Stimulated activated CD8-positive, alpha-beta memory T cell treated with anti-CD3 and anti-CD28 coated beads, Interleukin-4, amount 100 ng/mL, for 4 hours (primary cell): ENCODE results near the gene MYO15A.

ENCODE experiments used
- DNase-seq, 2 donors: peaks; one replicate each; pipeline ENCODE4 v3.0.0-alpha.2; 2020; ENCODE audit warnings: low read depth in 2 of 2, low spot score in 1 of 2

Gene MYO15A

DNA sequence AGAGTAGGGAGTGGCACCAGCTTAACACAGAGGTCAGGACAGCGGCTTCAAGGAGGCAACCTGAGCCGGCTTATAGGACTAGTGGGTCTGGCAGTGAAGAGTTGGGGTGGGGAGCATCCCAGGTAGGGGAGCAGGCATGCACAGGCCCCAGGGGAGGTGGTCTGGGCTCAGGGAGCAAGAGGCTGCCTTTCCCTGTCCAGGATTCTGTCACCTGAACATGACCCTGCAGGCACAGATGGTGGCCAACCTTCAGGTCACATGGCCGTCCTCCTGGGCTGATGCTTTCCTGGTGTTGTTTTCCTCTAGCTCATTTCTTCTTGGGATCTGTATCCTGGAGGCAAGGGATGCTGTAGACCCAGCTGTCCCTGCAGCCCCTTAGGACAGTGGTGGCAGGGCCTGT is 3.5 kb upstream of the MYO15A start:
- no peak for DNase-seq

DNA sequence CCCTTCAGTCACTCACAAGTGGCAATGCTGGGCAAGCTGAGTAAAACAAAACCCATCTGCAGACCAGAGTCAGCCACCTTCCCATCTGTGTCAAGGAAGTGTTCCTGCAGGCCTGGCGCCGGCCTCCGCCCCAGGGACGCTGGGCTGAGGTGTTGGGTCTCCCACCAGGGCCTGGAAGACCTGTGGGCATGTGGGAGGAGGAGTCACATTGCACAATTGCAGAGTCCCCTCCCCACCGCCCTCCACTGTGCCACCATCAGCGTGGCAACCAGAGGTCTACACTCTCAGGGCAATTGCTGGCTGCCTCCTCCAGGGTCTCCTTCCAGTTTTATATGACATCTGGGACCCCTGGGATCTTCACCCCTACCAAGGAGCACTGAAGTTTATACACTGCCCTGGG is 3.0 kb upstream of the MYO15A start:
- no peak for DNase-seq

GRCh38 chr17:18106211-18106610 is 2.3 kb upstream of the MYO15A start:
- DNase-seq: no peak

- no peak for DNase-seq
These were observed 1.3 kb upstream of the MYO15A start for GRCh38 chr17:18107061-18107790.

GRCh38 chr17:18107971-18108370 is 585 bp upstream of the MYO15A start:
- DNase-seq: no peak

- DNase-seq: no peak
These were observed 1.5 kb downstream of the MYO15A start for GRCh38 chr17:18109935-18110485.

GRCh38 chr17:18110636-18111145 is 2.1 kb downstream of the MYO15A start:
- DNase-seq: no peak

DNA sequence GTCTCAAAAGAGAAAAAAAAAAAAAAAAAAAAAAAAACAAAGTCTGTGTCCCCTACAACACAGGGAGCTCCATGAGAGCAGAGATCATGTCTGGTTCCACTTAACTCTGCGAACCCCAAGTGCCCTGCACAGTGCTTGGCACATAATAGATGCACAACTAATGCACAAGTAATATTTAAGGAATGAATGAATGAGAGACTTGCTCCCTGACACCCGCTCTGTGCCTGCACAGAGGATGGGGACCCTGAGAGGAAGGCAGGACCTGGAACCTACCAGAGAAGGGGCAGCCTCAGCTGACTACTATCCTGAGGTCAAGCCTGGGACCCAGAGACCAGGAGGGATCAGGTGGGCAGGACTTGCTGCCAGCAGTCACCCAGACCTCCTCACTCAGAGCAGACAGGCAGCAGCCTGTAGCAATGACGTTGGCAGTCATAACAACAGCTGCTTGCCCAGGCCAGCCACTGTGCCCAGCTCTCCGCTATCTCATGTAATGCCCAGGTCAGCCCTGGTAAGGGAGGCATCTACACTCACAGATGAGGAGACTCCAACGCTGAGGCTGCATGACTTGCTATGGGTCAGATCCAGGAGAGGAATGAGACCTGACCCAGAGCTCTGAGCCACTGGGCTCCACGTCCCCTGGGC is 2.9 kb downstream of the MYO15A start:
- no peak for DNase-seq

DNA sequence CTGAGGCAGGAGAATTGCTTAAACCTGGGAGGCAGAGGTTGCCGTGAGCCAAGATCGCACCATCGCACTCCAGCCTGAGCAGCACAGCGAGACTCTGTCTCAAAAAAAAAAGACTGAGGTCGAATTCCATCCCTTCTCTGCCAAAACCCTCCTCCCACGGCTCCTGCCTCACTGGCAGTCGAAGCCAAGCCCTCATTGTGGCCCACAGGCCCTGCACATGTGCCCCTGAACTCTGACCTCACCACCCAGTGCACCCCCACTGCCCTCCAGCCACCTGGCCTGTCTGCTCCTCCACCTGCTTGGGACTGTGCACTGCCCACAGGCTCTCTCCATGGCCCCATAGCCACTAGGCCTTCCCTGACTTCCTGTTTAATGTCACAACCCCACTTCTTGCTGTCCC is 7.0 kb downstream of the MYO15A start:
- DNase-seq: no peak

- DNase-seq: no peak
These were observed 7.5 kb downstream of the MYO15A start for GRCh38 chr17:18116078-18116477.

DNA sequence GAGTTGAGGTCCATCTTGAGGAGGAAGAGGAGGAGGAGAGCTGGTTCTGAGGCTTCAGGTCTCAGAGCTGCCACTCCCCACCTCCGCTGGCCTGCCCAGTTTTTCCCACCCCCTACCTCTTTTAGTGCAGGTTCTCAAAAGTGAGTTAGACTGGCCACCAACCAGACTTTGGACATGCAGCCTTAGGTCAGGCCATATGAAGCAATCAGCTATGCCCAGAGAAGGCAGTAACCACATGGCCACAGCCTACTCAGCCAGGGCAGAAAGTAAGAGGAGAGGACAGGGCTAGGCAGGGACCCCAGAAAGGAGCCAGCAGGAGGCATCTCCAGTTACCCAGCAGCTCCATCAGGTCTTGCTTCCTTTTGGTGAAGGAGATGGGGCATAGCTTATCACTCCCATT is 9.0 kb downstream of the MYO15A start:
- no peak for DNase-seq

DNA sequence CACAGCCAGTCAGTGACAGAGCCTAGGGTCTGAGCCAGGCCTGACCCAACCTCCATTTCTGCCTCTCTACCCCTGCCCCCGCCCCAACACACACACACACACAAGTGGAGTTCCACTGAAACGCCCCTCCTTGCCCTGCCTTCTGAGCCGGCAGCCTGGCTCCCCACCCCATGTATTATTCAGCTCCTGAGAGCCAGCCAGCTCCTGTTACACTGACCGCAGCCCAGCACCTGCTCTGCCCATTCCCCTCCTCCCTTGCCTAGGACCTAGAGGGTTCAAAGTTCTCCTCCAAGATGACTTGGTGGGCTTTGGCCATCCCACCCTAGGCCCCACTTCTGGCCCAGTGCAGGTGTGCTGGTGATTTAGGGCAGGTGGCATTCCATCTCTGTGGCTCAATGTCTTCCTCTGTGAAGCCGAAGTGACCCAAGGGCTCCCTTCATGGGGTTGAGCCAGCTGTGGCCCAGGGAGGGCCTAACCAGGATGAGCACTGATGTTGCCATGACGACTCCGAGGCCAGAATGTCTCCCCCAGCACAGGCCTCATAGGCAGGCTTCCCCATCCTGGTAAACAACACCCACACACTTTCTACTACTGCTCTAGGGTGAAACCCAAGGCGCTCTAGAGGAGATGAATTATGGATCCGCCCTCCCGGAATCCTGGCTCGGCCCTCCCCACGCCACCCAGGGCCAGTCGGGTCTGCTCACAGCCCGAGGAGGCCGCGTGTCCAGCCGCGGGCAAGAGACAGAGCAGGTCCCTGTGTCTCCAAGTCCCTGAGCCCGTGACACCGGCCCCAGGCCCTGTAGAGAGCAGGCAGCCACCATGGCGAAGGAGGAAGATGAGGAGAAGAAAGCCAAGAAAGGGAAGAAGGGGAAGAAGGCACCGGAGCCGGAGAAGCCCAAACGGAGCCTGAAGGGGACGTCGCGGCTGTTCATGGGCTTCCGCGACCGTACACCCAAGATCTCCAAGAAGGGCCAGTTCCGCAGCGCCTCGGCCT is 9.7 kb downstream of the MYO15A start:
- DNase-seq: no peak

GRCh38 chr17:18119166-18119745 is 10.7 kb downstream of the MYO15A start:
- DNase-seq: no peak

DNA sequence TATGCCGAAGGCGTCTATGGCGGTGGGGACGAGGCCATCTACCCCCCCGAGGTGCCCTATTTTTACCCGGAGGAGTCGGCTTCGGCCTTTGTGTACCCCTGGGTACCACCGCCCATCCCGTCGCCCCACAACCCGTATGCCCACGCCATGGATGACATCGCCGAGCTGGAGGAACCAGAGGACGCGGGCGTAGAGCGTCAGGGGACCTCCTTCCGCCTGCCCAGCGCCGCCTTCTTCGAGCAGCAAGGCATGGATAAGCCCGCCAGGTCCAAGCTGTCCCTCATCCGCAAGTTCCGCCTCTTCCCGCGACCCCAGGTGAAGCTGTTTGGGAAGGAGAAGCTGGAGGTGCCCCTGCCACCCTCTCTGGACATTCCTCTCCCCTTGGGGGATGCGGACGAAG is 11.4 kb downstream of the MYO15A start:
- no peak for DNase-seq

DNA sequence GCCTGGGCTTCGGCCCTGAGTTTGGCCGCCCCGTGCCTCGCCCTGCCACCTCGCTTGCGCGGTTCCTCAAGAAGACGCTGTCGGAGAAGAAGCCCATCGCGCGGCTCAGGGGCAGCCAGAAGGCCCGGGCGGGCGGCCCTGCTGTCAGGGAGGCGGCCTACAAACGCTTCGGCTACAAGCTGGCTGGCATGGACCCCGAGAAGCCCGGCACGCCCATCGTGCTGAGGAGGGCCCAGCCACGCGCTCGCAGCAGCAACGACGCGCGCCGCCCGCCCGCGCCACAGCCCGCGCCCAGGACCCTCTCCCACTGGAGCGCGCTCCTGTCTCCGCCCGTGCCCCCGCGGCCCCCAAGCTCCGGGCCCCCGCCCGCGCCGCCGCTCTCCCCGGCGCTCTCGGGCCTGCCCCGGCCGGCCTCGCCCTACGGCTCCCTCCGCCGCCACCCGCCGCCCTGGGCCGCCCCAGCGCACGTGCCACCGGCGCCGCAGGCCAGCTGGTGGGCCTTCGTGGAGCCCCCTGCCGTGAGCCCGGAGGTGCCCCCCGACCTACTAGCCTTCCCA is 12.0 kb downstream of the MYO15A start:
- no peak for DNase-seq

DNA sequence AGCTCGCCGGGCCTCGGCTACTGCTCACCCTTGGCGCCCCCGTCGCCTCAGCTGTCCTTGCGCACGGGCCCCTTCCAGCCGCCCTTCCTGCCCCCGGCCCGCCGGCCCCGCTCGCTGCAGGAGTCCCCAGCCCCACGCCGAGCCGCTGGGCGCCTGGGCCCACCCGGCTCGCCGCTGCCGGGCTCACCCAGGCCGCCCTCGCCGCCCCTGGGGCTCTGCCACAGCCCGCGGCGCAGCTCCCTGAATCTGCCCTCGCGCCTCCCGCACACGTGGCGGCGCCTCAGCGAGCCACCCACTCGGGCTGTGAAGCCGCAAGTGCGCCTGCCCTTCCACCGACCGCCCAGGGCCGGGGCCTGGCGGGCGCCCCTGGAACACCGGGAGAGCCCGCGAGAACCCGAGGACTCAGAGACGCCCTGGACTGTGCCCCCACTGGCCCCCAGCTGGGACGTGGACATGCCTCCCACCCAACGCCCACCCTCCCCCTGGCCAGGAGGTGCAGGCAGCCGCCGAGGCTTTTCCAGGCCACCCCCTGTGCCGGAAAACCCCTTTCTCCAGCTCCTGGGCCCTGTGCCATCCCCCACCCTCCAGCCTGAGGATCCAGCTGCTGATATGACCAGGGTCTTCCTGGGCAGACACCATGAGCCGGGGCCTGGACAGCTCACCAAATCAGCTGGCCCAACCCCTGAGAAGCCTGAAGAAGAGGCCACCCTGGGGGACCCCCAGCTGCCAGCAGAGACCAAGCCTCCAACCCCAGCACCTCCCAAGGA is 12.8 kb downstream of the MYO15A start:
- no peak for DNase-seq

GRCh38 chr17:18122990-18123753 is 14.6 kb downstream of the MYO15A start:
- DNase-seq: no peak

- no peak for DNase-seq
These were observed 16.0 kb downstream of the MYO15A start for GRCh38 chr17:18124345-18125126.
